Fibroblast of mammary gland (primary cell): ENCODE data around the gene CHKB.

Experiments
- DNase-seq: peaks from one replicate; pipeline ENCODE4 v3.0.0-alpha.2; 2010; ENCODE audit warnings: low read depth
- H3K4me3 ChIP-seq: 2 replicates; pipeline ENCODE4 v1.5.1; 2011; ENCODE audit warnings: low read depth, mild to moderate bottlenecking, low read length, moderate library complexity; ENCODE audit not compliant: control insufficient read depth
- CTCF ChIP-seq: conservative IDR thresholded peaks from 2 replicates; pipeline ENCODE4 v1.5.1; 2011; ENCODE audit warnings: low read depth, low read length, inconsistent platforms; ENCODE audit not compliant: control insufficient read depth, insufficient read depth

The CHKB gene

GRCh38 chr22:50568626-50569025, 14.0 kb downstream of the CHKB start:
- TF ChIP-seq CTCF = no peak
- DNase-seq = no peak
- no peak overlapping the region for H3K4me3 ChIP-seq

- no peak for TF ChIP-seq CTCF
- no peak overlapping the region for H3K4me3 ChIP-seq
These were observed 14.9 kb downstream of the CHKB start for GRCh38 chr22:50567721-50568252.

GRCh38 chr22:50564289-50564688, 18.4 kb downstream of the CHKB start:
- DNase-seq = no peak
- no peak for TF ChIP-seq CTCF
- no peak overlapping the region for H3K4me3 ChIP-seq

More at GRCh38 chr22:50567721-50568252, 14.9 kb downstream of the CHKB start:
- DNase-seq = no peak

- H3K4me3 ChIP-seq = peak overlapping the region; percentile 57
- no peak for TF ChIP-seq CTCF
- DNase-seq = no peak
These were observed 19.1 kb downstream of the CHKB start for GRCh38 chr22:50563413-50564160.

GRCh38 chr22:50562523-50563412, 19.9 kb downstream of the CHKB start, which contains the start of gene SYCE3:
Gene SYCE3 (minus strand): TSS chr22:50562919. CDS start chr22:50556405, 6,514 bp downstream.
- peak; percentile 78 for DNase-seq
- peak; percentile 52 for TF ChIP-seq CTCF
- H3K4me3 ChIP-seq = peak within 1 kb of the TSS; percentile 57
